Measurements from ENCODE around the gene ZFPL1. TPM values are rescaled to one million over a fixed set of nuclear protein-coding genes. Genes with fewer than 3 reads are reported as not detected.

The ZFPL1 gene
- total and polyA plus RNA-seq, 9 of the 15 experiments (the other 6 are each of a cell fraction or from before 2014, with no cell fraction given): 3.7 to 37.5 (median 22.7) TPM

GRCh38 chr11:65117206-65118096 lies 33.4 kb downstream of the ZFPL1 start, which contains the start of gene ZNHIT2 (continued):
- TF ChIP-seq, protein P1, sequence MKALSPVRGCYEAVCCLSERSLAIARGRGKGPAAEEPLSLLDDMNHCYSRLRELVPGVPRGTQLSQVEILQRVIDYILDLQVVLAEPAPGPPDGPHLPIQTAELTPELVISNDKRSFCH (CRISPR knock-in tag; IDR thresholded peaks at IDR 0.05): no peak
- TF ChIP-seq, protein P1 (tag; IDR thresholded peaks at IDR 0.05): peak; percentile 61
- TF ChIP-seq ZBTB1 (CRISPR knock-in tag; IDR thresholded peaks at IDR 0.05; ENCODE audit: borderline replicate concordance, low read depth) (peak; percentile 76), STAG1 (CRISPR knock-in tag; IDR thresholded peaks at IDR 0.05; ENCODE audit: borderline replicate concordance) (peak; percentile 74; the same call in 1 of the 2 replicates), ELF2 (CRISPR knock-in tag; IDR thresholded peaks at IDR 0.05) (peak; percentile 69; the same call in 1 of the 2 replicates), NR2F6 (CRISPR knock-in tag; IDR thresholded peaks at IDR 0.05) (no peak), NELFE (IDR thresholded peaks at IDR 0.05; ENCODE audit: insufficient read depth, insufficient read length) (no peak), ZKSCAN1 (IDR thresholded peaks at IDR 0.05; ENCODE audit: low read depth, low read length) (peak; percentile 64), RBBP5 (IDR thresholded peaks at IDR 0.05; ENCODE audit: borderline replicate concordance, insufficient read depth, low read length, poor library complexity, severe bottlenecking) (peak; percentile 86), ETV1 (tag; conservative IDR thresholded peaks at IDR 0.05; ENCODE audit: low read depth) (peak; percentile 84), FOXP1 (CRISPR knock-in tag; IDR thresholded peaks at IDR 0.05) (peak; percentile 90), NFRKB (IDR thresholded peaks at IDR 0.05; ENCODE audit: low read depth) (no peak), TFAM (CRISPR knock-in tag; conservative IDR thresholded peaks at IDR 0.05) (no peak), ZBTB5 (IDR thresholded peaks at IDR 0.05) (no peak), E2F1 (CRISPR knock-in tag; IDR thresholded peaks at IDR 0.05) (peak; percentile 77; the same call in 1 of the 2 replicates), YY1 (IDR thresholded peaks at IDR 0.05; ENCODE audit: borderline replicate concordance in 1 of 3, control insufficient read depth in 1 of 3, extremely low read depth in 1 of 3, insufficient read depth in 3 of 3, insufficient read length in 1 of 3, insufficient replicate concordance in 2 of 3, low read depth in 1 of 3, low read length in 2 of 3) (peak in 1 of 3 experiments; percentile 57), KLF1 (tag; IDR thresholded peaks at IDR 0.05) (peak; percentile 63), ZNF551 (CRISPR knock-in tag; IDR thresholded peaks at IDR 0.05) (no peak), MBD2 (IDR thresholded peaks at IDR 0.05; ENCODE audit: borderline replicate concordance, low read depth) (peak; percentile 51; the same call in 1 of the 2 replicates), HEY1 (CRISPR knock-in tag; IDR thresholded peaks at IDR 0.05; ENCODE audit: borderline replicate concordance) (no peak)
- TF ChIP-seq, protein P2, sequence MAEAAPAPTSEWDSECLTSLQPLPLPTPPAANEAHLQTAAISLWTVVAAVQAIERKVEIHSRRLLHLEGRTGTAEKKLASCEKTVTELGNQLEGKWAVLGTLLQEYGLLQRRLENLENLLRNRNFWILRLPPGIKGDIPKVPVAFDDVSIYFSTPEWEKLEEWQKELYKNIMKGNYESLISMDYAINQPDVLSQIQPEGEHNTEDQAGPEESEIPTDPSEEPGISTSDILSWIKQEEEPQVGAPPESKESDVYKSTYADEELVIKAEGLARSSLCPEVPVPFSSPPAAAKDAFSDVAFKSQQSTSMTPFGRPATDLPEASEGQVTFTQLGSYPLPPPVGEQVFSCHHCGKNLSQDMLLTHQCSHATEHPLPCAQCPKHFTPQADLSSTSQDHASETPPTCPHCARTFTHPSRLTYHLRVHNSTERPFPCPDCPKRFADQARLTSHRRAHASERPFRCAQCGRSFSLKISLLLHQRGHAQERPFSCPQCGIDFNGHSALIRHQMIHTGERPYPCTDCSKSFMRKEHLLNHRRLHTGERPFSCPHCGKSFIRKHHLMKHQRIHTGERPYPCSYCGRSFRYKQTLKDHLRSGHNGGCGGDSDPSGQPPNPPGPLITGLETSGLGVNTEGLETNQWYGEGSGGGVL (CRISPR knock-in tag; IDR thresholded peaks at IDR 0.05): no peak

Data from K562 (cell line).